ENCODE measurements around the gene RICTOR. TPM values are rescaled to one million over a fixed set of nuclear protein-coding genes. Genes with fewer than 3 reads are reported as not detected.
"Not testable (repeated sequence)": the region's sequence is repeated elsewhere in the genome, so short reads cannot be mapped to it uniquely, and the experiment has no call there.

Gene RICTOR
- total and polyA plus RNA-seq, 10 donors: 6.3 to 70.9 (median 58.5) TPM

DNA sequence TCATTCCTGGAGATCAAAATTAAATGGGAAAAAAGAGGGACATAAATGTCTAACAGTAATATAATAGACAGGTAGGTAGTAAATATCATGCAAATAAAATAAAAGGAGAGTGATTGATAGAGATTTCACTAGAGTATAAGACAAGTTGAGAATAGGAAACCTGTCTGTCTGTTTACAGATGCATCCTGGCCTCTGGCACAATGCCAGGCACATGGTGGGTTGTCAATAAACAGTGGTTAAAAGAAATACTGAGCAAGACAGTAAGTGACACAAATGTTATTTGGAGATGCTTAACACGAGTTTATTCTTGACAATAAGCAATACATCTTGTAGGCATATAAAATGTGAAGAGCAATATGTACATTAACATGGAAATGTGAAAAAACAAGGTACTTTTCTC lies 33.3 kb downstream of the RICTOR start:
- Histone ChIP-seq H3K36me3 (peaks cover 0 to 8% (median 0%) of the 10 kb centered on the region in 6 donors), H3K9me3 (no peaks in the 10 kb centered on the region), H3K4me1 (peaks cover 0 to 31% (median 3%) of the 10 kb centered on the region in 6 donors), H3K27me3 (replicated peaks in 1 of 7) (no peaks in the 10 kb centered on the region), H3K27ac (no peak overlapping the region), H3K4me3 (no peak overlapping the region)
- intact Hi-C loops (cut with DNase I; ENCODE audit: low total_unique reads): no loop called here
- TF ChIP-seq POLR2AphosphoS5 (IDR thresholded peaks at IDR 0.05): no peak
- TF ChIP-seq, protein P1, sequence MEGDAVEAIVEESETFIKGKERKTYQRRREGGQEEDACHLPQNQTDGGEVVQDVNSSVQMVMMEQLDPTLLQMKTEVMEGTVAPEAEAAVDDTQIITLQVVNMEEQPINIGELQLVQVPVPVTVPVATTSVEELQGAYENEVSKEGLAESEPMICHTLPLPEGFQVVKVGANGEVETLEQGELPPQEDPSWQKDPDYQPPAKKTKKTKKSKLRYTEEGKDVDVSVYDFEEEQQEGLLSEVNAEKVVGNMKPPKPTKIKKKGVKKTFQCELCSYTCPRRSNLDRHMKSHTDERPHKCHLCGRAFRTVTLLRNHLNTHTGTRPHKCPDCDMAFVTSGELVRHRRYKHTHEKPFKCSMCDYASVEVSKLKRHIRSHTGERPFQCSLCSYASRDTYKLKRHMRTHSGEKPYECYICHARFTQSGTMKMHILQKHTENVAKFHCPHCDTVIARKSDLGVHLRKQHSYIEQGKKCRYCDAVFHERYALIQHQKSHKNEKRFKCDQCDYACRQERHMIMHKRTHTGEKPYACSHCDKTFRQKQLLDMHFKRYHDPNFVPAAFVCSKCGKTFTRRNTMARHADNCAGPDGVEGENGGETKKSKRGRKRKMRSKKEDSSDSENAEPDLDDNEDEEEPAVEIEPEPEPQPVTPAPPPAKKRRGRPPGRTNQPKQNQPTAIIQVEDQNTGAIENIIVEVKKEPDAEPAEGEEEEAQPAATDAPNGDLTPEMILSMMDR (IDR thresholded peaks at IDR 0.05 in 8 of 11, conservative IDR thresholded peaks at IDR 0.05 in 3 of 11): no peak
- no peak for TF ChIP-seq POLR2A (IDR thresholded peaks at IDR 0.05)
- WGBS, 5 donors: 38 to 84% (median 80%) methylated on average over 1 of the region's 1 CpG
- no peak for DNase-seq

DNA sequence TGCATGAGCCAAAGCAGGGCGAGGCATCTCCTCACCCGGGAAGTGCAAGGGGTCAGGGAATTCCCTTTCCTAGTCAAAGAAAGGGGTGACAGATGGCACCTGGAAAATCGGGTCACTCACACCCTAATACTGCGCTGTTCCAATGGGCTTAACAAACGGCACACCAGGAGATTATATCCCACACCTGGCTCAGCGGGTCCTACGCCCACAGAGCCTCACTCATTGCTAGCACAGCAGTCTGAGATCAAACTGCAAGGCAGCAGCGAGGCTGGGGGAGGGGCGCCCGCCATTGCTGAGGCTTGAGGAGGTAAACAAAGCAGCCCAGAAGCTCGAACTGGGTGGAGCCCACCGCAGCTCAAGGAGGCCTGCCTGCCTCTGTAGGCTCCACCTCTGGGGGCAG lies 39.7 kb downstream of the RICTOR start:
- H3K9me3 ChIP-seq; intact Hi-C loops (cut with DNase I; ENCODE audit: low total_unique reads); H3K4me3 ChIP-seq; H3K27me3 ChIP-seq (replicated peaks in 1 of 7); H3K27ac ChIP-seq: not testable (repeated sequence)
- 90 to 97% (median 96%) methylated on average over 10 to 12 of the region's 12 CpGs for WGBS, 5 donors
- peaks cover 0 to 12% (median 0%) of the 10 kb centered on the region in 6 donors for H3K36me3 ChIP-seq
- DNase-seq: peak; percentile 27
- peaks cover 0 to 32% (median 3%) of the 10 kb centered on the region in 6 donors for H3K4me1 ChIP-seq

DNA sequence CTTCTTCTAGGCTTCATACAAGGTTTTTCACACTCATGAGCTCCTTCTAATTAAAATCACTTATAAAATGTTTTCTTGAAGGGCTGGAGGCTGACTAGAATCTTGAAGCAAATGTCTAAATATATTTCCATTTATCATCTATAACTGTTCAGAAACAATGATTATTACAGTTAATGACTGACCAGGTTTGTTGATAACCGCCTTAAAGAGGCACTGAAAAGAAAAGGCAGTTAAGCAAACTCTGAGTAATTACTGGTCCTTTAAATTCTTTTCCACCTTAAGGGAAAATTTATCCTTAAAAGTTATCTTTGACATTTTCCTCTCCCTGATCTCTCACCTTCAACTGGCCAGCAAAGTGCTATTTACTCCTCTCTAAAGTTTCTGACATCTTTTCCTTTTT lies 43.2 kb downstream of the RICTOR start:
- intact Hi-C loops (cut with DNase I; ENCODE audit: low total_unique reads): no loop called here
- 90 to 100% (median 94%) methylated on average over 1 of the region's 1 CpG for WGBS, 5 donors
- H3K27ac ChIP-seq: no peak overlapping the region

DNA sequence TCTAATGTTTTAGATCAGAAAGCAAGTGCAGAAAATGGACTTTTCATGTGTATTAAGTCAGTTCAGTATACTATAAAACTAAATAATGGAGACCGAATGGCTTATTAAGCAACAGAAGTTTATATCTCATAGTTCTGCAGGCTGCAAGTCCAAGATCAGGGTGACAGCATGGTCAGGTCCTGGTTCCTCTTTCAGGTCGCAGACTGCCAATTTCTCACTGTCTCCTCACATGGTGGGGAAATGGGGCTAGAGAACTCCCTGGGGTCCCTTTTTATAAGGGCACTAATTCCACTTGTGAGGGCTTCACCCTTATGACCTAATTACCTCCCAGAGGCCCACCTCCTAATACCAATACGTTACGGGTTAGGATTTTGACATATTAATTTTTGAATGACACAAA lies 48.7 kb downstream of the RICTOR start:
- WGBS, 5 donors: 80 to 91% (median 85%) methylated on average over 4 of the region's 4 CpGs
- H3K36me3 ChIP-seq: peaks cover 0 to 51% (median 6%) of the 10 kb centered on the region in 6 donors
- intact Hi-C loops (cut with DNase I; ENCODE audit: low total_unique reads): no loop called here
- peaks cover 0 to 47% (median 12%) of the 10 kb centered on the region in 6 donors for H3K4me1 ChIP-seq
- H3K27me3 ChIP-seq (replicated peaks in 1 of 7): no peaks in the 10 kb centered on the region
- H3K9me3 ChIP-seq: peaks cover 0 to 34% (median 25%) of the 10 kb centered on the region in 8 donors
- no peak for DNase-seq
- H3K27ac ChIP-seq: no peak overlapping the region
- no peak overlapping the region for H3K4me3 ChIP-seq
- TF ChIP-seq POLR2A (IDR thresholded peaks at IDR 0.05) (no peak), POLR2AphosphoS5 (IDR thresholded peaks at IDR 0.05) (no peak)
- TF ChIP-seq, protein P1 (IDR thresholded peaks at IDR 0.05 in 8 of 11, conservative IDR thresholded peaks at IDR 0.05 in 3 of 11): no peak

More for the DNA sequence above, 43.2 kb downstream of the RICTOR start:
- Histone ChIP-seq H3K9me3 (peaks cover 0 to 32% (median 19%) of the 10 kb centered on the region in 8 donors), H3K27me3 (replicated peaks in 1 of 7) (no peaks in the 10 kb centered on the region), H3K4me1 (peaks cover 0 to 32% (median 3%) of the 10 kb centered on the region in 6 donors), H3K36me3 (peaks cover 0 to 39% (median 4%) of the 10 kb centered on the region in 6 donors), H3K4me3 (no peak overlapping the region)
- DNase-seq: no peak
- TF ChIP-seq, protein P1 (IDR thresholded peaks at IDR 0.05 in 8 of 11, conservative IDR thresholded peaks at IDR 0.05 in 3 of 11): no peak
- no peak for TF ChIP-seq POLR2A (IDR thresholded peaks at IDR 0.05)
- no peak for TF ChIP-seq POLR2AphosphoS5 (IDR thresholded peaks at IDR 0.05)

DNA sequence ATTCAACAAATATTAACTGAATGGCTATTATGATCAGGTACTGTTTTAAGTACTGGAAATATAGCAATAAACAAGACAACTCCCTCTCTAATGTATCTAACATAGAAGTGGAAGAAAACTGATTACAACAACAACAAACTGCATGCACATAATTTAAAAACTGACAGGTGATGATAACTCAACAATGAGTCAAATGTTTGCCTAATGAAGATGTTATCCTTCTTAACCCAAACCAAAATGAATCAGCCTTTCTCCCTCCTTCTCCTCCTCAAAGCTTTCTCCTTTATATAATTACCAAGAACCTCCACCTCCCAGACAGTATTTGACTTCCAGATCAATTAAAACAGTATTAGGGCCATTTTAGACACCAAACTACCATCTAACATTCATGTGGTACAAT lies 49.3 kb downstream of the RICTOR start:
- intact Hi-C loops (cut with DNase I; ENCODE audit: low total_unique reads): no loop called here
- no peak overlapping the region for H3K27ac ChIP-seq
- peaks cover 0 to 51% (median 12%) of the 10 kb centered on the region in 6 donors for H3K4me1 ChIP-seq
- H3K9me3 ChIP-seq: peaks cover 0 to 34% (median 25%) of the 10 kb centered on the region in 8 donors
- no peaks in the 10 kb centered on the region for H3K27me3 ChIP-seq (replicated peaks in 1 of 7)
- no peak for TF ChIP-seq POLR2A (IDR thresholded peaks at IDR 0.05)
- no peak for TF ChIP-seq POLR2AphosphoS5 (IDR thresholded peaks at IDR 0.05)
- TF ChIP-seq, protein P1 (IDR thresholded peaks at IDR 0.05 in 8 of 11, conservative IDR thresholded peaks at IDR 0.05 in 3 of 11): no peak
- no peak for DNase-seq
- no peak overlapping the region for H3K4me3 ChIP-seq
- H3K36me3 ChIP-seq: peaks cover 0 to 52% (median 9%) of the 10 kb centered on the region in 6 donors

All from spleen (tissue), 11 donors.